Stimulated activated CD8-positive, alpha-beta memory T cell treated with anti-CD3 and anti-CD28 coated beads, Interleukin-7, amount 100 ng/mL, for 4 hours (primary cell): ENCODE results near the gene COG3.

Source experiments
- DNase-seq, 2 donors: peaks; one replicate each; pipeline ENCODE4 v3.0.0-alpha.2; 2020; ENCODE audit warnings: low read depth in 2 of 2

COG3 gene

GRCh38 chr13:45506811-45507210, 42.1 kb downstream of the COG3 start:
- DNase-seq: no peak

GRCh38 chr13:45508776-45509175, 44.0 kb downstream of the COG3 start:
- DNase-seq: no peak

GRCh38 chr13:45510672-45511071, 45.9 kb downstream of the COG3 start:
- DNase-seq: no peak

GRCh38 chr13:45511310-45512097, 46.8 kb downstream of the COG3 start:
- DNase-seq: no peak

- no peak for DNase-seq
These were observed 47.4 kb downstream of the COG3 start for GRCh38 chr13:45512098-45512496.

- DNase-seq: no peak
These were observed 52.0 kb downstream of the COG3 start for GRCh38 chr13:45516757-45517156.

- no peak for DNase-seq
These were observed 53.9 kb downstream of the COG3 start for GRCh38 chr13:45518525-45519245.

GRCh38 chr13:45519493-45519892, 54.8 kb downstream of the COG3 start:
- no peak for DNase-seq

GRCh38 chr13:45521297-45521696, 56.6 kb downstream of the COG3 start:
- DNase-seq: no peak

GRCh38 chr13:45522571-45522970, 57.8 kb downstream of the COG3 start:
- no peak for DNase-seq

- no peak for DNase-seq
These were observed 63.1 kb downstream of the COG3 start for GRCh38 chr13:45527699-45528462.

- no peak for DNase-seq
These were observed 65.0 kb downstream of the COG3 start for GRCh38 chr13:45529758-45530157.

GRCh38 chr13:45534604-45535003, 69.9 kb downstream of the COG3 start:
- DNase-seq: no peak

- DNase-seq: no peak
These were observed 71.5 kb downstream of the COG3 start for GRCh38 chr13:45536224-45536623.

GRCh38 chr13:45537516-45537915, 72.8 kb downstream of the COG3 start:
- no peak for DNase-seq

GRCh38 chr13:45538382-45538781, 73.6 kb downstream of the COG3 start:
- no peak for DNase-seq

- no peak for DNase-seq
These were observed 75.5 kb downstream of the COG3 start for GRCh38 chr13:45540195-45540594.

- DNase-seq: no peak
These were observed 76.1 kb downstream of the COG3 start for GRCh38 chr13:45540864-45541263.

- DNase-seq: no peak
These were observed 77.1 kb downstream of the COG3 start for GRCh38 chr13:45541806-45542205.

GRCh38 chr13:45542391-45542790, 77.7 kb downstream of the COG3 start:
- no peak for DNase-seq

- DNase-seq: no peak
These were observed 78.1 kb downstream of the COG3 start for GRCh38 chr13:45542878-45543277.

GRCh38 chr13:45544520-45544919, 79.8 kb downstream of the COG3 start:
- no peak for DNase-seq
